Measurements from ENCODE around the gene NR1D1. TPM values are rescaled to one million over a fixed set of nuclear protein-coding genes. Genes with fewer than 3 reads are reported as not detected.

Gene NR1D1
- total RNA-seq, 3 donors from 2014 or later: 8.8 to 10.5 (median 9.2) TPM

DNA sequence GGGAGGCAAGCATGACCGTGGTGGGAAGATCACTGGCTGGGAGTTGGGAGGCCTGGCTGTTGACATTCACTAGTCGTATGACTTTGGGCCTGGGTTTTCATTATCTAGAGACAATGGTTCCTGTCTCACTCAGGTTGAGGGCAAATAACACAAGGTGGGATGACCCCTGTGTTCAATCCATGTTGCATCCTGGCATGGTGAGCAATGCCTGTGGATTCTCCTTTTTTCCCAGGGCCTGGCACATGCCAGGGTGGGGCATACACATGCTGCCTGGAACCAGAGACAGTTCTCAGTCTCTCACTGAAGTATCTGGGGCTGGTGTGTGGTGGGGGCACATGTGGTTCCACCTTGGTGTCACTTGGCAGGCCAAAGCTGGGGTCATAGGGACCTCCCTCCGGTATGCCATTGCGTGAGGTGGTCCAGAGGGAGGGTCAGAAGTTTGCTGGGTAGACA is 32.2 kb downstream of the NR1D1 start:
- intact Hi-C loops (cut with DNase I; ENCODE audit: low total_unique reads): loop anchor here (10.0 kb wide), 1 partner anchor 47 kb away; no protein-coding TSS in a partner anchor
- Histone ChIP-seq H3K36me3 (no peaks in the 10 kb centered on the region), H3K4me3 (peak overlapping the region in 2 of 3 donors; percentile 34 to 60), H3K9me3 (no peaks in the 10 kb centered on the region), H3K27ac (peak overlapping the region; percentile 94 to 96), H3K4me1 (peaks cover 38 to 57% of the 10 kb centered on the region in 2 donors), H3K27me3 (no peaks in the 10 kb centered on the region)
- TF ChIP-seq POLR2A (IDR thresholded peaks at IDR 0.05) (no peak), POLR2AphosphoS5 (IDR thresholded peaks at IDR 0.05) (no peak)
- TF ChIP-seq, protein P1, sequence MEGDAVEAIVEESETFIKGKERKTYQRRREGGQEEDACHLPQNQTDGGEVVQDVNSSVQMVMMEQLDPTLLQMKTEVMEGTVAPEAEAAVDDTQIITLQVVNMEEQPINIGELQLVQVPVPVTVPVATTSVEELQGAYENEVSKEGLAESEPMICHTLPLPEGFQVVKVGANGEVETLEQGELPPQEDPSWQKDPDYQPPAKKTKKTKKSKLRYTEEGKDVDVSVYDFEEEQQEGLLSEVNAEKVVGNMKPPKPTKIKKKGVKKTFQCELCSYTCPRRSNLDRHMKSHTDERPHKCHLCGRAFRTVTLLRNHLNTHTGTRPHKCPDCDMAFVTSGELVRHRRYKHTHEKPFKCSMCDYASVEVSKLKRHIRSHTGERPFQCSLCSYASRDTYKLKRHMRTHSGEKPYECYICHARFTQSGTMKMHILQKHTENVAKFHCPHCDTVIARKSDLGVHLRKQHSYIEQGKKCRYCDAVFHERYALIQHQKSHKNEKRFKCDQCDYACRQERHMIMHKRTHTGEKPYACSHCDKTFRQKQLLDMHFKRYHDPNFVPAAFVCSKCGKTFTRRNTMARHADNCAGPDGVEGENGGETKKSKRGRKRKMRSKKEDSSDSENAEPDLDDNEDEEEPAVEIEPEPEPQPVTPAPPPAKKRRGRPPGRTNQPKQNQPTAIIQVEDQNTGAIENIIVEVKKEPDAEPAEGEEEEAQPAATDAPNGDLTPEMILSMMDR (IDR thresholded peaks at IDR 0.05): no peak
- no peak for DNase-seq (ENCODE audit: low spot score in 2 of 2)

DNA sequence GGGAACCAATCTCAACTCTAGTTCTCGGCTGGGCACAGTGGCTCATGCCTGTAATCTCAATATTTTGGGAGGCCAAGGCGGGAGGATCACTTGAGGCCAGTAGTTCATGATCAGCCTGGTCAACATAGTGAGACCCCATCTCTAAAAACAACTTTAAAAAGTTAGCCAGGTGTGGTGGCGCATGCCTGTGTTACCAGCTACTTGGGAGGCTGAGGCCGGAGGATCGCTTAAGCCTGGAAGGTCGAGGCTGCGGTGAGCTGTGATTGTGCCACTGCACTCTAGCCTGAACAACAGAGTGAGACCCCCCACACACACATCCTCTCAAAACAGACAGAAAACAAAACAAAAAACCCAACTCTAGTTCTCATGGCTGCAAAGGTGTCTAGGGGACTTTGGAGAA is 32.7 kb downstream of the NR1D1 start:
- intact Hi-C loops (cut with DNase I; ENCODE audit: low total_unique reads): loop anchor here (10.0 kb wide), 1 partner anchor 47 kb away; no protein-coding TSS in a partner anchor
- DNase-seq (ENCODE audit: low spot score in 2 of 2): no peak
- Histone ChIP-seq H3K4me3 (peak overlapping the region in 1 of 3 donors; percentile 34), H3K9me3 (no peaks in the 10 kb centered on the region), H3K27ac (peak overlapping the region; percentile 94 to 96), H3K27me3 (no peaks in the 10 kb centered on the region), H3K36me3 (no peaks in the 10 kb centered on the region), H3K4me1 (peaks cover 33 to 52% of the 10 kb centered on the region in 2 donors)
- TF ChIP-seq, protein P1 (IDR thresholded peaks at IDR 0.05): no peak
- TF ChIP-seq POLR2AphosphoS5 (IDR thresholded peaks at IDR 0.05) (no peak), POLR2A (IDR thresholded peaks at IDR 0.05) (no peak)

DNA sequence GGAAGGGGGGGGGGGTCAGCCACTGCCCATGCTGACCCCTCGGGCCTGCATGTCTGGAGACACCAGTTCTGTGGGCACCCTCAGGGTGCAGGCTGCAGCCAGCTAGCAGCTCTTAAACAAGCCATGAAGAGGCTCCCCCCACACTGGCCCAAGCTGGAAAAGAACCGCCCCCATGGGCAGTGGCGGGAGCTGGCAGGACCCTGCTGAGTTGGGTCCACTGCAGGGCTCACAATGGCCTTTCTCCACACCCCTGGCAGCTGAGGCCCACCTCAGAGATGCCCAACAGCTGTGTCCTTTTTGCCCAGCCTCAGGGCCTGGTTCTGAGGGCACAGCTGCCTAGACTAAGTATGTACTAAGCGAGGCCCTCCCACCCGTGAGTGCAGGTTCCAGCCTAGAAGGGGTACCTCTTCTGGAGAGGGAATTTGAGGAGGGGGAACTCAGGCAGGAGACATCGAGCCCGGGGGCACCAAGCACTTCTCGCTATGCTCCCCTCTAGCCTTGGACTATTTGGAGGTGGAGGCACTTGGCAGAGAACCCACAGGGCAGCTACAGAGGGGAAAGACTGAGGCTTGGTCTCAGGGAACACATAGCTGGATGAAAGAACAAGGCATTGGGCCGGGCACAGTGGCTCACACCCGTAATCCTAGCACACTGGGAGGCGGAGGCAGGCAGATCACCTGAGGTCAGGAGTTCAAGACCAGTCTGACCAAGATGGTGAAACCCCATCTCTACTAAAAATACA is 34.4 kb downstream of the NR1D1 start:
- Histone ChIP-seq H3K36me3 (no peaks in the 10 kb centered on the region), H3K4me1 (peaks cover 19 to 34% of the 10 kb centered on the region in 2 donors), H3K4me3 (peak overlapping the region in 2 of 3 donors; percentile 100), H3K27me3 (no peaks in the 10 kb centered on the region), H3K27ac (peak overlapping the region; percentile 96 to 98), H3K9me3 (no peaks in the 10 kb centered on the region)
- TF ChIP-seq POLR2AphosphoS5 (IDR thresholded peaks at IDR 0.05) (no peak), POLR2A (IDR thresholded peaks at IDR 0.05) (no peak)
- TF ChIP-seq, protein P1 (IDR thresholded peaks at IDR 0.05): no peak
- intact Hi-C loops (cut with DNase I; ENCODE audit: low total_unique reads): loop anchor here (10.0 kb wide), 1 partner anchor 49 kb away; no protein-coding TSS in a partner anchor
- DNase-seq (ENCODE audit: low spot score in 2 of 2): no peak

DNA sequence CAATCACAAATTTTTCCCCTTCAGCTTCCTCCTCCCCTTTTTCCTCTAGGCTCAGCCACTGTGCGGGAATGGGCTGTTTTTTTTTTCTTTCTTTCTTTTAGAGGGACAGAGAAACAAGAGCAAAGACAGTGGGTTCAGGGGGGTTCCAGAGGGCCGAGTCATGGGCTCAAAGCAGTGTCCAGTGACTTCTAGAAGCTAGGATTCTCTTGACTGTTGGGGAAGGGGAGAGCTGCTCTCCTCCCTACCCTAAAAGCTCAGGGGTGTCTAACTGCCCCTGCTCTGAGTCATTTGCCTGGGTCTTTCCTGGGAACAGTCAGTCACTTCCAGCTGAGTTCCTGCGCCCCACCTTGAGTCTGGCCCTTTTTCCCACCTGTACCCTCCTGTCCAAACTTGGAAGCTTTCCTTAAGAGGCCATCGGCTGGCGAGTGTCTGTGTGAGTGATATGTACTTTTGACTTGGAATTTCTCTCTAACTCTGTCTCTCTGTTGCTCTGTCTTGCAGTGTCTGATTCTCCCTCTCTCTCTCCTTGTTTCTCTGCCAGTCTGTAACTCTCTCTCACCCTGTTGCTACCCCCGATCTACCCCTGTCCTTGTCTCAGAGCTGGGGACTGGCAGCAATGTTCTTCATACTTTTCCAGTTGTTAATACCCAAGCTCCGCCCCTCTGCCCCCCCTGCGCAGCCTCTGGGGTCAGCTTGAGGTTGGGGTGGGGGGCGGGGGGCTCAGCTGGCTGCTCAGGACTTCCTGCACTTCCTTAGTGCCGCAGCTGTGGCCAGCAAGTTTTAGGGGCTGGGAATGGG is 35.2 kb downstream of the NR1D1 start:
- intact Hi-C loops (cut with DNase I; ENCODE audit: low total_unique reads): loop anchor here (10.0 kb wide), 1 partner anchor 50 kb away; no protein-coding TSS in a partner anchor
- H3K4me1 ChIP-seq: peaks cover 12 to 27% of the 10 kb centered on the region in 2 donors

More for the DNA sequence above, 35.2 kb downstream of the NR1D1 start:
- Histone ChIP-seq H3K36me3 (no peaks in the 10 kb centered on the region), H3K27me3 (no peaks in the 10 kb centered on the region), H3K27ac (peak overlapping the region; percentile 96 to 98), H3K4me3 (peak overlapping the region; percentile 87 to 100 (median 100)), H3K9me3 (no peaks in the 10 kb centered on the region)
- TF ChIP-seq POLR2AphosphoS5 (IDR thresholded peaks at IDR 0.05) (no peak), POLR2A (IDR thresholded peaks at IDR 0.05) (no peak)
- TF ChIP-seq, protein P1 (IDR thresholded peaks at IDR 0.05): no peak
- no peak for DNase-seq (ENCODE audit: low spot score in 2 of 2)
